Measurements from ENCODE around the gene ACTRT2.

The ACTRT2 gene

GRCh38 chr1:3000671-3001470, 20.4 kb upstream of the ACTRT2 start:
- TF ChIP-seq PPARA (CRISPR knock-in tag; IDR thresholded peaks at IDR 0.05; ENCODE audit: borderline replicate concordance), result no peak
- TF ChIP-seq ZC3H10 (CRISPR knock-in tag; IDR thresholded peaks at IDR 0.05), result no peak
- TF ChIP-seq CSDC2 (CRISPR knock-in tag; IDR thresholded peaks at IDR 0.05), result no peak
- no peak for TF ChIP-seq PATZ1 (CRISPR knock-in tag; IDR thresholded peaks at IDR 0.05; ENCODE audit: borderline replicate concordance)
- TF ChIP-seq, protein P1, sequence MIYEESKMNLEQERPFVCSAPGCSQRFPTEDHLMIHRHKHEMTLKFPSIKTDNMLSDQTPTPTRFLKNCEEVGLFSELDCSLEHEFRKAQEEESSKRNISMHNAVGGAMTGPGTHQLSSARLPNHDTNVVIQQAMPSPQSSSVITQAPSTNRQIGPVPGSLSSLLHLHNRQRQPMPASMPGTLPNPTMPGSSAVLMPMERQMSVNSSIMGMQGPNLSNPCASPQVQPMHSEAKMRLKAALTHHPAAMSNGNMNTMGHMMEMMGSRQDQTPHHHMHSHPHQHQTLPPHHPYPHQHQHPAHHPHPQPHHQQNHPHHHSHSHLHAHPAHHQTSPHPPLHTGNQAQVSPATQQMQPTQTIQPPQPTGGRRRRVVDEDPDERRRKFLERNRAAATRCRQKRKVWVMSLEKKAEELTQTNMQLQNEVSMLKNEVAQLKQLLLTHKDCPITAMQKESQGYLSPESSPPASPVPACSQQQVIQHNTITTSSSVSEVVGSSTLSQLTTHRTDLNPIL (CRISPR knock-in tag; IDR thresholded peaks at IDR 0.05; ENCODE audit: low read depth), result no peak
- TF ChIP-seq, protein P2, sequence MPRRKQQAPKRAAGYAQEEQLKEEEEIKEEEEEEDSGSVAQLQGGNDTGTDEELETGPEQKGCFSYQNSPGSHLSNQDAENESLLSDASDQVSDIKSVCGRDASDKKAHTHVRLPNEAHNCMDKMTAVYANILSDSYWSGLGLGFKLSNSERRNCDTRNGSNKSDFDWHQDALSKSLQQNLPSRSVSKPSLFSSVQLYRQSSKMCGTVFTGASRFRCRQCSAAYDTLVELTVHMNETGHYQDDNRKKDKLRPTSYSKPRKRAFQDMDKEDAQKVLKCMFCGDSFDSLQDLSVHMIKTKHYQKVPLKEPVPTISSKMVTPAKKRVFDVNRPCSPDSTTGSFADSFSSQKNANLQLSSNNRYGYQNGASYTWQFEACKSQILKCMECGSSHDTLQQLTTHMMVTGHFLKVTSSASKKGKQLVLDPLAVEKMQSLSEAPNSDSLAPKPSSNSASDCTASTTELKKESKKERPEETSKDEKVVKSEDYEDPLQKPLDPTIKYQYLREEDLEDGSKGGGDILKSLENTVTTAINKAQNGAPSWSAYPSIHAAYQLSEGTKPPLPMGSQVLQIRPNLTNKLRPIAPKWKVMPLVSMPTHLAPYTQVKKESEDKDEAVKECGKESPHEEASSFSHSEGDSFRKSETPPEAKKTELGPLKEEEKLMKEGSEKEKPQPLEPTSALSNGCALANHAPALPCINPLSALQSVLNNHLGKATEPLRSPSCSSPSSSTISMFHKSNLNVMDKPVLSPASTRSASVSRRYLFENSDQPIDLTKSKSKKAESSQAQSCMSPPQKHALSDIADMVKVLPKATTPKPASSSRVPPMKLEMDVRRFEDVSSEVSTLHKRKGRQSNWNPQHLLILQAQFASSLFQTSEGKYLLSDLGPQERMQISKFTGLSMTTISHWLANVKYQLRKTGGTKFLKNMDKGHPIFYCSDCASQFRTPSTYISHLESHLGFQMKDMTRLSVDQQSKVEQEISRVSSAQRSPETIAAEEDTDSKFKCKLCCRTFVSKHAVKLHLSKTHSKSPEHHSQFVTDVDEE (CRISPR knock-in tag; IDR thresholded peaks at IDR 0.05), result no peak
- no peak for TF ChIP-seq TOX (CRISPR knock-in tag; IDR thresholded peaks at IDR 0.05; ENCODE audit: borderline replicate concordance)
- TF ChIP-seq ZFP30 (CRISPR knock-in tag; IDR thresholded peaks at IDR 0.05), result no peak
- TF ChIP-seq ZNF565 (CRISPR knock-in tag; conservative IDR thresholded peaks at IDR 0.05; ENCODE audit: low read depth), result no peak
- no peak for TF ChIP-seq TCF4 (CRISPR knock-in tag; IDR thresholded peaks at IDR 0.05; ENCODE audit: borderline replicate concordance)
- TF ChIP-seq ISL1 (CRISPR knock-in tag; IDR thresholded peaks at IDR 0.05), result no peak
- no peak for TF ChIP-seq ZNF70 (CRISPR knock-in tag; IDR thresholded peaks at IDR 0.05)
- TF ChIP-seq, protein P3, sequence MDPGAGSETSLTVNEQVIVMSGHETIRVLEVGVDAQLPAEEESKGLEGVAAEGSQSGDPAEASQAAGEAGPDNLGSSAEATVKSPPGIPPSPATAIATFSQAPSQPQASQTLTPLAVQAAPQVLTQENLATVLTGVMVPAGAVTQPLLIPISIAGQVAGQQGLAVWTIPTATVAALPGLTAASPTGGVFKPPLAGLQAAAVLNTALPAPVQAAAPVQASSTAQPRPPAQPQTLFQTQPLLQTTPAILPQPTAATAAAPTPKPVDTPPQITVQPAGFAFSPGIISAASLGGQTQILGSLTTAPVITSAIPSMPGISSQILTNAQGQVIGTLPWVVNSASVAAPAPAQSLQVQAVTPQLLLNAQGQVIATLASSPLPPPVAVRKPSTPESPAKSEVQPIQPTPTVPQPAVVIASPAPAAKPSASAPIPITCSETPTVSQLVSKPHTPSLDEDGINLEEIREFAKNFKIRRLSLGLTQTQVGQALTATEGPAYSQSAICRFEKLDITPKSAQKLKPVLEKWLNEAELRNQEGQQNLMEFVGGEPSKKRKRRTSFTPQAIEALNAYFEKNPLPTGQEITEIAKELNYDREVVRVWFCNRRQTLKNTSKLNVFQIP (CRISPR knock-in tag; IDR thresholded peaks at IDR 0.05; ENCODE audit: borderline replicate concordance, low read depth), result no peak
- no peak for TF ChIP-seq GLIS3 (CRISPR knock-in tag; IDR thresholded peaks at IDR 0.05)
- TF ChIP-seq ZFP3 (CRISPR knock-in tag; IDR thresholded peaks at IDR 0.05), result no peak
- TF ChIP-seq BACH2 (CRISPR knock-in tag; IDR thresholded peaks at IDR 0.05; ENCODE audit: borderline replicate concordance), result no peak
- TF ChIP-seq ZNF8 (CRISPR knock-in tag; IDR thresholded peaks at IDR 0.05), result no peak
- no peak for TF ChIP-seq ESRRG (CRISPR knock-in tag; IDR thresholded peaks at IDR 0.05)
- no peak for TF ChIP-seq RARB (CRISPR knock-in tag; IDR thresholded peaks at IDR 0.05)
- no peak for ATAC-seq

DNA sequence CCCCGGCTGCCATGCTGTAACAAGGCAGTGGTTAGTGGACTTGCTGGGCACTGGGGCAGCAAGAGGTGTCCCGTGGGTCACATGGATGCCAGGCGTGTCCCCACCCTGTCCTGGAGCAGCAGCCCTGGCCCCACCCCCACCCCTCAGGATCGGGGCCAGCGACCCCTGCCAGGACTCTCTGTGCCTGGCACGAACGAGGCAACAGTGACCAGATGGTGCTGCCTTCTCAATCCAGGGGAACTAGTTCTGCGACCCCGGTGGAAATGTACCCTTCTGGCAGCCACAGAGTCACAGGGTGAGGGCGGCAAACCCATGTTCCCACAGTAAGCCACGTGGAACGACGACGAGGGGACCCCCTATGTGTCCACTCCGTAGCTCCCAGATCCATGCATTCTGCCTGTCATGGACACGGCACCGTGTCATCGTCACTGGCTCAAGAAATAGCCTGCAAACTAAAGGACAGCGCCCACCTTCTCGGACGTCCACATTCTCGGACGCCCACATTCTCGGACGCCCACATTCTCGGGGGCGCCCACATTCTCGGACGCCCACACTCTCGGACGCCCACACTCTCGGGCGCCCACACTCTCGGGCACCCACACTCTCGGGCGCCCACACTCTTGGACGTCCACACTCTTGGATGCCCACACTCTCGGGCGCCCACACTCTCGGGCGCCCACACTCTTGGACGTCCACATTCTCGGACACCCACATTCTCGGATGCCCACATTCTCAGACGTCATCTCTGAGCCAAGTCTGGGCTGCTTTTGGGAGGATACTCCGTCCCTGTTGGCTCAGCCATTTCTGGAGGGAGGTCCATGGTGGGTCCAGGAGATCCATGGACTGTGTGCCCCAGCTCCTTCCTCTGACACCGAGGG, 19.6 kb upstream of the ACTRT2 start:
- ATAC-seq, result no peak
- no peak for TF ChIP-seq ISL1 (CRISPR knock-in tag; IDR thresholded peaks at IDR 0.05)
- TF ChIP-seq, protein P1 (CRISPR knock-in tag; IDR thresholded peaks at IDR 0.05; ENCODE audit: low read depth), result no peak
- TF ChIP-seq, protein P2 (CRISPR knock-in tag; IDR thresholded peaks at IDR 0.05), result no peak
- TF ChIP-seq ZNF70 (CRISPR knock-in tag; IDR thresholded peaks at IDR 0.05), result no peak
- TF ChIP-seq ZFP30 (CRISPR knock-in tag; IDR thresholded peaks at IDR 0.05), result no peak
- TF ChIP-seq RARB (CRISPR knock-in tag; IDR thresholded peaks at IDR 0.05), result no peak
- TF ChIP-seq SNAI2 (CRISPR knock-in tag; IDR thresholded peaks at IDR 0.05), result no peak
- TF ChIP-seq, protein P3 (CRISPR knock-in tag; IDR thresholded peaks at IDR 0.05; ENCODE audit: borderline replicate concordance, low read depth), result no peak
- no peak for TF ChIP-seq OSR1 (CRISPR knock-in tag; IDR thresholded peaks at IDR 0.05)

Measured in SK-N-SH treated with all-trans-retinoic acid at 6 μM for 48 hours (cell line).